ENCODE measurements around the gene KAT6B.

Gene KAT6B

DNA sequence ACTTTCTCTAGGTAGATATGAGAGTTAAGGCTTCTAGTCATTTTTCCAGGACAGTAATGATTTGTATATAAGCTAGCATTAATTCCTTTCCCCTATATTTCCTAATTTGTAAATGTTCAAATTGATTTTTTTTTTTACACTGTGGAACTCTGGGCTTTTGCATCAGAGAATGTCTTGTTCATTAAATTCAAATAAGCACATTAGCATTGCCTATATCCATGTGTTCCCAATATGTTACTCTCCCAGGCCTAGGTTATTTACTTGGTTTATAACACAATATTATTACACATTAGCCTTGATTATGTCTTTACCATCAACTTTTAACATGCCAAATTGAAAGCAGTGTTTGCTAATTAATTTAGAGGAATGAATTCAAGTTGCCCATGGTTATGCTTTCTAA lies 201.6 kb downstream of the KAT6B start:
- DNase-seq (ENCODE audit: low read depth), result no peak
- TF ChIP-seq, protein P1, sequence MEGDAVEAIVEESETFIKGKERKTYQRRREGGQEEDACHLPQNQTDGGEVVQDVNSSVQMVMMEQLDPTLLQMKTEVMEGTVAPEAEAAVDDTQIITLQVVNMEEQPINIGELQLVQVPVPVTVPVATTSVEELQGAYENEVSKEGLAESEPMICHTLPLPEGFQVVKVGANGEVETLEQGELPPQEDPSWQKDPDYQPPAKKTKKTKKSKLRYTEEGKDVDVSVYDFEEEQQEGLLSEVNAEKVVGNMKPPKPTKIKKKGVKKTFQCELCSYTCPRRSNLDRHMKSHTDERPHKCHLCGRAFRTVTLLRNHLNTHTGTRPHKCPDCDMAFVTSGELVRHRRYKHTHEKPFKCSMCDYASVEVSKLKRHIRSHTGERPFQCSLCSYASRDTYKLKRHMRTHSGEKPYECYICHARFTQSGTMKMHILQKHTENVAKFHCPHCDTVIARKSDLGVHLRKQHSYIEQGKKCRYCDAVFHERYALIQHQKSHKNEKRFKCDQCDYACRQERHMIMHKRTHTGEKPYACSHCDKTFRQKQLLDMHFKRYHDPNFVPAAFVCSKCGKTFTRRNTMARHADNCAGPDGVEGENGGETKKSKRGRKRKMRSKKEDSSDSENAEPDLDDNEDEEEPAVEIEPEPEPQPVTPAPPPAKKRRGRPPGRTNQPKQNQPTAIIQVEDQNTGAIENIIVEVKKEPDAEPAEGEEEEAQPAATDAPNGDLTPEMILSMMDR (IDR thresholded peaks at IDR 0.05; ENCODE audit: control insufficient read depth, insufficient read depth, low read depth, low read length, missing control alignments), result no peak
- no peak overlapping the region for H3K4me3 ChIP-seq (ENCODE audit: control insufficient read depth, low read depth, low read length)

DNA sequence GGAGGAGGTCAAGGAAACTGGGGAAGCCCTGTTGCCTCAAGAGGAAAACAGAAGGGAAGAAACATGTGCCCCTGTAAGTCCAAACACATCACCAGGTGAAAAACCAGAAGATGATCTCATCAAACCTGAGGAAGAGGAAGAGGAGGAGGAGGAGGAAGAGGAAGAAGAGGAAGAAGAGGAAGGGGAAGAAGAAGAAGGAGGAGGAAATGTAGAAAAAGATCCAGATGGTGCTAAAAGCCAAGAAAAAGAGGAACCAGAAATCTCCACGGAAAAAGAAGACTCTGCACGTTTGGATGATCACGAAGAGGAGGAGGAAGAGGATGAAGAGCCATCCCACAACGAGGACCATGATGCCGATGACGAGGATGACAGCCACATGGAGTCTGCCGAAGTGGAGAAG lies 202.3 kb downstream of the KAT6B start:
- TF ChIP-seq, protein P1 (IDR thresholded peaks at IDR 0.05; ENCODE audit: control insufficient read depth, insufficient read depth, low read depth, low read length, missing control alignments), result no peak
- no peak overlapping the region for H3K4me3 ChIP-seq (ENCODE audit: control insufficient read depth, low read depth, low read length)
- DNase-seq (ENCODE audit: low read depth), result no peak

DNA sequence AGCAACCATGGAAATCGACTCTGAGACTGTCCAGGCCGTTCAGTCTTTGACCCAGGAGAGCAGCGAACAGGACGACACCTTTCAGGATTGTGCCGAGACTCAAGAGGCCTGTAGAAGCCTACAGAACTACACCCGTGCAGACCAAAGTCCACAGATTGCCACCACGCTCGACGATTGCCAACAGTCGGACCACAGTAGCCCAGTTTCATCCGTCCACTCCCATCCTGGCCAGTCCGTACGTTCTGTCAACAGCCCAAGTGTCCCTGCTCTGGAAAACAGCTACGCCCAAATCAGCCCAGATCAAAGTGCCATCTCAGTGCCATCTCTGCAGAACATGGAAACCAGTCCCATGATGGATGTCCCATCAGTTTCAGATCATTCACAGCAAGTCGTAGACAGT lies 203.0 kb downstream of the KAT6B start:
- no peak overlapping the region for H3K4me3 ChIP-seq (ENCODE audit: control insufficient read depth, low read depth, low read length)
- DNase-seq (ENCODE audit: low read depth), result no peak
- TF ChIP-seq, protein P1 (IDR thresholded peaks at IDR 0.05; ENCODE audit: control insufficient read depth, insufficient read depth, low read depth, low read length, missing control alignments), result no peak

DNA sequence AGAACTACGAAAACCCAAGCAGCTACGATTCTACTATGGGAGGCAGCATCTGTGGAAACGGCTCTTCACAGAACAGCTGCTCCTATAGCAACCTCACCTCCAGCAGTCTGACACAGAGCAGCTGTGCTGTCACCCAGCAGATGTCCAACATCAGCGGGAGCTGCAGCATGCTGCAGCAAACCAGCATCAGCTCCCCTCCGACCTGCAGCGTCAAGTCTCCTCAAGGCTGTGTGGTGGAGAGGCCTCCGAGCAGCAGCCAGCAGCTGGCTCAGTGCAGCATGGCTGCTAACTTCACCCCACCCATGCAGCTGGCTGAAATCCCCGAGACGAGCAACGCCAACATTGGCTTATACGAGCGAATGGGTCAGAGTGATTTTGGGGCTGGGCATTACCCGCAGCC lies 203.5 kb downstream of the KAT6B start:
- DNase-seq (ENCODE audit: low read depth), result no peak
- TF ChIP-seq, protein P1 (IDR thresholded peaks at IDR 0.05; ENCODE audit: control insufficient read depth, insufficient read depth, low read depth, low read length, missing control alignments), result no peak
- no peak overlapping the region for H3K4me3 ChIP-seq (ENCODE audit: control insufficient read depth, low read depth, low read length)

DNA sequence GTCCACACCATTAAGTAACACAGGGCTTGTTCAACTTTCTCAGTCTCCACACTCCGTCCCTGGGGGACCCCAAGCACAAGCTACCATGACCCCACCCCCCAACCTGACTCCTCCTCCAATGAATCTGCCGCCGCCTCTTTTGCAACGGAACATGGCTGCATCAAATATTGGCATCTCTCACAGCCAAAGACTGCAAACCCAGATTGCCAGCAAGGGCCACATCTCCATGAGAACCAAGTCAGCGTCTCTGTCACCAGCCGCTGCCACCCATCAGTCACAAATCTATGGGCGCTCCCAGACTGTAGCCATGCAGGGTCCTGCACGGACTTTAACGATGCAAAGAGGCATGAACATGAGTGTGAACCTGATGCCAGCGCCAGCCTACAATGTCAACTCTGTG lies 204.0 kb downstream of the KAT6B start:
- TF ChIP-seq, protein P1 (IDR thresholded peaks at IDR 0.05; ENCODE audit: control insufficient read depth, insufficient read depth, low read depth, low read length, missing control alignments), result no peak
- H3K4me3 ChIP-seq (ENCODE audit: control insufficient read depth, low read depth, low read length), result no peak overlapping the region
- DNase-seq (ENCODE audit: low read depth), result no peak

DNA sequence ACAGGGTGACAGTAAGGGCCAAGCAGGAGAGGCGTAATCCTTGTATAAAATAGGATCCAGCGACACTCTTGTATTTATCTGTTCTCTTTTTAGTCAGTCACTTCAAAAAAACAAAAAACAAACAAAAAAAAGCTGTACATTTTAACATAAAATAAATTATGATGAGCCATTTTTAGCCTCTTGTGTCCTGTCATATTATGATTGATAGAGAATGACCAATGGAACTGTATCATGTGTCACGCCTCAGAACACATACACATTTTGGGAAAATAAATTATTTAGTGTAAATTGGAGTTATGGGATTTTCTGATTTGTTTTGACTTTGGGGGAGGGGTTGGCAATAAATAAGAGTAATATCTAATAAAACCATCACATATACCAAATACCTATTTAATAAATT lies 205.7 kb downstream of the KAT6B start:
- TF ChIP-seq, protein P1 (IDR thresholded peaks at IDR 0.05; ENCODE audit: control insufficient read depth, insufficient read depth, low read depth, low read length, missing control alignments), result no peak
- no peak overlapping the region for H3K4me3 ChIP-seq (ENCODE audit: control insufficient read depth, low read depth, low read length)
- no peak for DNase-seq (ENCODE audit: low read depth)

DNA sequence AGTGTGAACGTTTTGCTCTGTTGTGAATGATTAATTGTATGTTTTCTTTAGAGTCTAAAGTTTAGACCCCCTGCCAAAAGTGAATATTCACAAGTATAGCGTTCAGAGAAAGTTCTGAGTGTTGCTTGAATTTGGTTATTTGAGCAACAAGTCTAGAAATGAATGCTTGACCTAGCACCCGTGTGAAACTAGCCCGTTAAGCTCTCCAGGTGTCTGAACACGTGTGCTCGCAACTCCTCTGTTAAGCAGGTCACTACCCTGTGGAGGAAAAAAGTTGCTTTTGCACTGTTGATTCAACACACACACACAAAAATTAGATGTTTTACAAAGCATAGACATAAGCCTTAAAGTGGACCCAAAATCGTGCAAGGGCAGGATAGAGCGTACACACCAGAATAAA lies 206.4 kb downstream of the KAT6B start:
- TF ChIP-seq, protein P1 (IDR thresholded peaks at IDR 0.05; ENCODE audit: control insufficient read depth, insufficient read depth, low read depth, low read length, missing control alignments), result no peak
- no peak for DNase-seq (ENCODE audit: low read depth)
- H3K4me3 ChIP-seq (ENCODE audit: control insufficient read depth, low read depth, low read length), result no peak overlapping the region
